ENCODE results near the gene DRD2. TPM values are rescaled to one million over a fixed set of nuclear protein-coding genes. Genes with fewer than 3 reads are reported as not detected.

DRD2 gene
- total RNA-seq (2022; extraction: Qiagen RNA extraction): 0.06 to 0.09 TPM in 2 of 5 replicates, not detected in the others

DNA sequence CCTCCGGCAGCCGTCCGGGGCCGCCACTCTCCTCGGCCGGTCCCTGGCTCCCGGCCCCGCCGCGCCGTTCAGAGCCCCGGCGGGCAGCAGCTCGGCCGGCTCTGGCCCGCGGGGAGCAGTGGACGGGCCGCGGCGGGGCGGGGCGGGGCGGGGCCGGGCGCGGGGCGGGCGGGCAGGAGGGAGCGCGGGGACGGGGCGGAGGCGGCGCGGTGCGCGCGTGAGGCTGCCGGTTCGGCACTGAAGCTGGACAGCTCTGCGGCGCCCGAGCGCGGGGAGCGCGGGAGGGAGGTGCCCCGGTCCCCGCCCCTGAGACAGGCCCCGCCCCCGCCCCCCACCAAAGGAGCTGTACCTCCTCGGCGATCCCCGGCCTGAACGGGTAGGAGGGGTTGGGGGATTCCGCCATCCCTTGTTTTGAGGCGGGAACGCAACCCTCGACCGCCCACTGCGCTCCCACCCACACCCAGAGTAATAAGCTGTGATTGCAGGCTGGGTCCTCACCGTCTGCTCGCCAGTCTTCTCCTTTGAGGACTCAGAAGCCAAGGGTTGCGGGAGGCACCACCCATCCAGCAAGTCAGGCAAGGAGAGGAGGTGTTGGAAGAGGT is at the start of gene DRD2:
TSS of gene DRD2 (minus strand) at position 239 of the 602 bp plus-strand sequence. CDS start 50,747 bp downstream, outside the sequence.

DNA sequence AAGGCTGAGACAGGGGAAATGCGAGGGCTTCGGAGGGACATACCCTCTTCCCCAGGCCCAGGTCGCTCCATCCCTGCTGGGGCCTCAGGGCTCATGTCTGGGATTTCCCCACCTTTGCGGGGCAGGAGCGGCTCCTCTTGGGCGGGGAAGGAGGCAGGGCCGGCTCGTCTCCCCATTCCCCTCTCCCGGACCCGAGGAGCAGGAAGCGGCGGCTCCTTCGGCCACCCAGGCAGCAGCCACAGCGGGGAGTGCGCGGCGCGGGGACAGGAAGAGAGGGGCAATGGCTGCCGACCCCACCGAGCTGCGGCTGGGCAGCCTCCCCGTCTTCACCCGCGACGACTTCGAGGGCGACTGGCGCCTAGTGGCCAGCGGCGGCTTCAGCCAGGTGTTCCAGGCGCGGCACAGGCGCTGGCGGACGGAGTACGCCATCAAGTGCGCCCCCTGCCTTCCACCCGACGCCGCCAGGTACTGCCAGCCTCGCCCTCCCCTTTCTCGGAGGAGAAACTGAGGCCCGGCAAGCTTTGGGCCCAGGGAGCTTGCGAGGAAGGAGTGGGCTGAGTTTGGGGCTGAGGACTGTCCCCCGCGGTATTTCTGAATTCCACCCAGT is 87.5 kb downstream of the DRD2 start, which contains the start of gene ANKK1:
TSS of gene ANKK1 (plus strand) at position 175 of the 607 bp plus-strand sequence. CDS start at position 281, 106 bp downstream.

Other genes starting within 250 kb of the DRD2 start
- 4.1 to 8.5 TPM (median 4.8 TPM) in 5 replicates for gene TTC12, start 160.8 kb downstream of the DRD2 start, total RNA-seq (2022; extraction: Qiagen RNA extraction)
- gene ANKK1, start 87.6 kb downstream of the DRD2 start, total RNA-seq (2022; extraction: Qiagen RNA extraction): 0.04 to 0.07 TPM in 2 of 5 replicates, not detected in the others
- gene TMPRSS5, start 230.9 kb upstream of the DRD2 start, total RNA-seq (2022; extraction: Qiagen RNA extraction): 0.08 to 0.15 TPM (median 0.11 TPM) in 5 replicates

All from A549 treated with dexamethasone at 1 μM for 4 hours (cell line).